ENCODE results near the gene FAM98A.

Gene FAM98A

DNA sequence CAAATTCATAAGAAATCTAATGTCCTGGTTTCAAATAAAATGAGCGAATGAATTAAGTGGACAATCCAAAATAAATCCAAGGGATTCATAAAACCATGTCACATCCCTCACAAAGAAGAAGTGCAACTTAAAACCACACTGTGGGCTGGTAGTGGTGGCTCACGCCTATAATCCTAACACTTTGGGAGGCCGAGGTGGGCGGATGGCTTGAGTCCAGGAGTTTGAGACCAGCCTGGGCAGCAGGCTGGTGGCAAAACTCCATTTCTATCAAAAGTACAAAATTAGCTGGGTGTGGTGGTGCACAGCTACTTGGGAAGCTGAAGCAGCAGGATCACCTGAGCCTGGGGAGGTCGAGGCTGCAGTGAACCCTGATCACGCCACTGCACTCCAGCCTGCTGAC is 25.4 kb downstream of the FAM98A start:
- DNase-seq (no peak), ATAC-seq (no peak)
- no peak overlapping the region for H3K4me3 Mint-ChIP-seq
- no peaks in the 10 kb centered on the region for H3K27me3 Mint-ChIP-seq
- H3K27ac Mint-ChIP-seq: no peak overlapping the region
- H3K9me3 Mint-ChIP-seq: no peaks in the 10 kb centered on the region
- H3K4me1 Mint-ChIP-seq: peaks cover 7% of the 10 kb centered on the region

DNA sequence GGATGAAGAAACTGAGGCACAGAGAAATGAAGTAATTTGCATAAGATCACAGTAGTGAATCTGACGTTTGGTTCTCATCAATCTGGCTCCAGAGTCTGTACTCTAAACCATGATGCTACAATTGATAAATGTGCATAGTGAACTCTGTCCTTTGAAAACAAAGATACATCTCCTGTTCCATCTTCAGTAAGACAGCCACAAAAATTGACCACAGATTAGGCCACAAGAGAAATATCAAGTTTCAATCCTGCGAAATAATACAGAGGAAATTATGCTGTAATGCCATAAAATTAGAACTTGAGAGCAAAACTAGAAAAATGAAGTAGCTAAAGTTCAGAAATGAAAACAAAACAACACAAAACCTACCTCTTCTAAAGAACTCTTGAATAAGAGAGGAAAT is 28.4 kb downstream of the FAM98A start:
- Mint-ChIP-seq H3K9me3 (no peaks in the 10 kb centered on the region), H3K27ac (no peak overlapping the region)
- no peak for DNase-seq

DNA sequence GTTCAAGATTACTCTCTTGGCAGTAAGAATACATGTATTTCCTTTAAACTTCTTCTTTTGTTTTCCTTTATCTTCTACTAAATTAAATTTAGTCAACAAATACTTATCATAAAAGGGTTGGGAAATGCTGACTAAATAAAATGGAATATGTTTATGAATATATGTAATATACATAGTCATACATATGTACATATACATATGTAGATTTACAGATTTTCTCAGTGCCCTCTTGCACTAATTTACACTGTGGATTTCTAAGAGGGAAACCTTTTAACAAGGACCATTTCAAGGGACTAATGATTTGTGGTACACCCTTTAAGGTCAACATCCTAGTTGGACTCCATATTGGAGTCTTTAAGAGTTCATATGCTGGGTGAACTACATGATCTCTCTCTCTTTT is 37.2 kb downstream of the FAM98A start:
- no peak overlapping the region for H3K27ac Mint-ChIP-seq
- no peak for DNase-seq
- no peaks in the 10 kb centered on the region for H3K9me3 Mint-ChIP-seq
- no peak for ATAC-seq
- no peaks in the 10 kb centered on the region for H3K4me1 Mint-ChIP-seq
- no peaks in the 10 kb centered on the region for H3K27me3 Mint-ChIP-seq
- no peak overlapping the region for H3K4me3 Mint-ChIP-seq

More for the DNA sequence above, 28.4 kb downstream of the FAM98A start:
- no peak for ATAC-seq
- Mint-ChIP-seq H3K4me3 (no peak overlapping the region), H3K27me3 (no peaks in the 10 kb centered on the region), H3K4me1 (peaks cover 7% of the 10 kb centered on the region)

DNA sequence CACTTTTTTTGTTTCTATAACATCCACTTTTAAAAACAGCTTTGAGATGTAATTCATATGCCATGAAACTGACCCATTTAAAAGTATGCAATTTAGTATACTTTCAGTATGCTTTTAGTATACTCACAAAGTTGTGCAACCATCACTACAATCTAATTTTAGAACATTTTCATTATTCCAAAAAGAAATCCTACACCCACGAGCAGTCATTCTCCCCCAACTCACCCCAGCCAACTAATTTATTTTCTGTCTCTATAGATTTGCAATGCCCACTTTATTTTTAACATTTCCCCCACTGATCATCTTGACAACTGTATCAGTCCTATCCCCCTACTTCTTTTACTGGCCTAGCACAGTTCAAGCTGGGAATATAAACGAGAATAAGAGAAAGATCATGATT is 39.1 kb downstream of the FAM98A start:
- Mint-ChIP-seq H3K27me3 (no peaks in the 10 kb centered on the region), H3K27ac (no peak overlapping the region), H3K4me1 (peaks cover 2% of the 10 kb centered on the region), H3K9me3 (no peaks in the 10 kb centered on the region), H3K4me3 (no peak overlapping the region)
- ATAC-seq (no peak), DNase-seq (no peak)

DNA sequence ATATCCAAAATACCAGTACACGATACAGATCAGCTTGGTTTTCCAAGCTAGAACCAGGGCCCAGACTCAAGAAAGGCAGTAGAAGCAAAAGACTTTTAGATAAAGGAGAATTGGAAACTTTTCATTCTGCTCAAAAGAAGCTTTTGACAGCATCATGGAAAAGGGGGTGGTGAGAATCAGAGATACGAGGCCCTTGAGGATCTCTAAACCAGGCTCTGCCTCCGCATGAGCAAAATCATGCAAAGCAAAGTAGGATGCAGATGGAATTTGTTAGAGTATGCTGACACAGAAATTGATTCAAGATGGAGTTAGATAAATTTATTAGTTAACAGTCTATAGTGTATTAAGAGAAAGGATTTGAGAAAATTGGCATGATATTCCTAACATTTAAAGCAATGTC is 39.8 kb downstream of the FAM98A start:
- Mint-ChIP-seq H3K27me3 (no peaks in the 10 kb centered on the region), H3K9me3 (no peaks in the 10 kb centered on the region), H3K4me1 (peaks cover 8% of the 10 kb centered on the region), H3K4me3 (no peak overlapping the region), H3K27ac (no peak overlapping the region)
- ATAC-seq: no peak
- DNase-seq: no peak

DNA sequence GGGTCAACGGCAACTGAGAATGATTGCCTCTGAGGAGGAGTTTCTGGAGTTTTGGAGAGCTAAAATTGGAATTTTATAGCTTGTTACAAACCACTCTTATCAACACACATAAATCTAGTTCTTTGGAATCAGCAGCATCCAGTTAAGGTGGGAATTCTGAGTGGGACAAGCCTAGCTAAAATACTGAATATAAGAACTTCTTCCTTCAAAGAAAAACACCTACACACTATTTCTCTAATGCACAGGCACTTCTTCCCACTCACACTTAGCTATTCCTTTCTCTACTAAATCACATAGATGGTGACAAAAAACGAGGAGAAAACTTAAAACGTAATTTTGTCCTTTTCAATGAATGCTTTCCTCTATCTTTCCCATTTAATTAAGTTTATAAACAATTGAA is 43.4 kb downstream of the FAM98A start:
- no peaks in the 10 kb centered on the region for H3K9me3 Mint-ChIP-seq
- H3K4me1 Mint-ChIP-seq: peaks cover 8% of the 10 kb centered on the region
- ATAC-seq (no peak), DNase-seq (no peak)
- no peaks in the 10 kb centered on the region for H3K27me3 Mint-ChIP-seq
- no peak overlapping the region for H3K4me3 Mint-ChIP-seq
- no peak overlapping the region for H3K27ac Mint-ChIP-seq

DNA sequence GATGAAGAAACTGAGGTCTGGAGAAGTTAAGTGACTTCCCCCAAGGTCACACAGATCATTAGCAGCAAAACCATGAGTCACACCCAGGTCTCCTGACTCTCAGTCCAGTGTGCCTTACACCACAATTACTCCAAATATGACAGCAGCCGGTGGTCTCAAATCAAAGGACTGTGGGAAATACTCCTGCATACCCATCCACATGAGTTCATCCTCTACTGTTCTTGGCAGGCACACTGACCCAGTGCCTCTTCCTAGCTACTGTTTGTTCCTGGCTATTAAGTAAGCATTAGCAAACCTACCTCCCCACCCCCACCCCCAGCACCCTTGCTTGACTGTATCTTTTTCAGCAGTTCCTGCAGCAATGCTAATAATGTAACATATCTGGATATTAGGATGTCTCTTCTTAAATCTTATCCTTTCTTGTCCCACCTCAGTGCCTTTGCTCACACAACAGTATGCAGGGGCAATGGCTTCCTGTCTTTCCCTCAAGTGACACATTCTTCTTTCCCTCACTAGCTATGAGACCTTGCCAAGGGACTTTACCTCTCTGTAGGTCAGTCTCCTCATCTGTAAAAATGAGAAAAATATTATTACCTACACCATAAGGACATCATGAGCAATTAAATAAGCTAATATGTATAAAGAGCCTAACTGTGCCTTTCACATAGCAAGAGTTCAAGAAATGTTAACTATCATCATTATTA is 46.2 kb downstream of the FAM98A start:
- H3K27me3 Mint-ChIP-seq: no peaks in the 10 kb centered on the region
- ATAC-seq (no peak), DNase-seq (no peak)
- no peak overlapping the region for H3K4me3 Mint-ChIP-seq
- no peak overlapping the region for H3K27ac Mint-ChIP-seq
- H3K9me3 Mint-ChIP-seq: no peaks in the 10 kb centered on the region
- peaks cover 8% of the 10 kb centered on the region for H3K4me1 Mint-ChIP-seq

DNA sequence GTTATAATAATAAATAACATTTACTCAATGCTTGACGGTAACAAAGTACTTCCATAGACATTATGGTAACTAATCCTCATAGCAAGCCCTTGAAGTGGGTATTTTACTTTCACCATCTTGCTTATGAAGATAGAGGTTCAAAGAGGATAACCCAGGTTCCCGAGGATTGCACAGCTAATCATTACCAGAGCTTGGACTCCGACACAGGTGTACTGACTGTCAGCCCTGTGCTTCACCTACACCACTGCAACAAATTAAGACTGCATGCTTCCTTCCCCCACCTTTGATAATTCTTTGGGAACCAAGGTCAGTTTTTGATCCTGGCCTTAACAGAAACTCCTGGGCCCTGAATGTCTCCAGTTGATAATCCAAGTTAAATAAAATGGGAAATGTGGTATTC is 48.9 kb downstream of the FAM98A start:
- no peaks in the 10 kb centered on the region for H3K9me3 Mint-ChIP-seq
- no peak overlapping the region for H3K4me3 Mint-ChIP-seq
- no peak overlapping the region for H3K27ac Mint-ChIP-seq
- ATAC-seq: no peak
- no peaks in the 10 kb centered on the region for H3K27me3 Mint-ChIP-seq
- H3K4me1 Mint-ChIP-seq: peaks cover 8% of the 10 kb centered on the region
- DNase-seq: no peak

DNA sequence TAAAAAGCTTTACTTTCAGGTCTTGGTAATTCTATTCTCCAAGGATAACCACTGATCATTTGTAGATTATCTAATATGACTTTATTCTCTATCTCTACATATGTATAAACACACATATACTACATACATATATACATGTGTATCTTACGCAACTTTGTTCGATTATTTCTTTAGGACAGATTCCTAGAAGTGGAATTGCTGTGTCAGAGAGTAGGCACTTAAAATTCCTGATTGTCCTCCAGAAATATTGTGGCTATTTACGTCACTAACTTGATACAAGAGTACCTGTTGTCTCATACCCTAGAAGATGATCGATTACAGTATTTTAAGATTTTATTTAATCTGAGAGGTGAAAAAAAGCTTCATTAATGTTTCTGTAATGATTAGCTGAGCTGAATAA is 57.9 kb downstream of the FAM98A start:
- no peaks in the 10 kb centered on the region for H3K27me3 Mint-ChIP-seq
- H3K27ac Mint-ChIP-seq: no peak overlapping the region
- H3K4me1 Mint-ChIP-seq: no peaks in the 10 kb centered on the region
- ATAC-seq: no peak
- H3K4me3 Mint-ChIP-seq: no peak overlapping the region
- H3K9me3 Mint-ChIP-seq: no peaks in the 10 kb centered on the region
- DNase-seq: no peak

DNA sequence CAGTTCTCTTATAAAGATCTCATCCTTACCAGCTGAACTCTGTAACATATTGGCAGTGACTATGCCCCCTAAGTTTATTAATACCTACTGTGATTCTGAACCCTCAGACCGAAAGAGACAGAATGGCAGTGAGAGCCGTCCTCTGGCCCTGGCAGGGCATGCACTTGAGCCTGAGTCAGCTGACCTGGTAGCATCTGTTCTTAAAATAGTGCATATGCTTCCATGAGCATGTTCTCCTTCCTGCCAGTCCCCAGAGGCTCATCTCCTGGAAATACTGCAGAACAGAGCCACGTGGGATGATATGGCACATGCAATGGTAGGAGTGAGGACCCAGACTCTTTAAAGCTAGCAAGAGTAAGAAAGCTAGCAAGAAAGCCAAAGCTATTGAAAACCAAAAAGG is 63.7 kb downstream of the FAM98A start:
- H3K4me3 Mint-ChIP-seq: no peak overlapping the region
- ATAC-seq: no peak
- H3K27ac Mint-ChIP-seq: no peak overlapping the region
- no peaks in the 10 kb centered on the region for H3K9me3 Mint-ChIP-seq
- DNase-seq: no peak
- H3K4me1 Mint-ChIP-seq: no peaks in the 10 kb centered on the region
- H3K27me3 Mint-ChIP-seq: no peaks in the 10 kb centered on the region

Measured in stimulated activated naive CD8-positive, alpha-beta T cell treated with anti-CD3 and anti-CD28 coated beads, Interleukin-15, amount 100 ng/mL, for 72 hours (primary cell).